SU-DHL-6 (cell line): Measurements from ENCODE around the gene TMPRSS4.

ENCODE experiments used
- H2AFZ ChIP-seq: fragments of 200-600 bp; sonication (generic); 2 replicates; pipeline ENCODE4 v1.6.1; 2014; ENCODE audit warnings: low read depth, mild to moderate bottlenecking, moderate library complexity, mixed read lengths, antibody characterized with exemption, low read length; ENCODE audit not compliant: severe bottlenecking
- H3F3A ChIP-seq: fragments of 200-600 bp; shearing (Covaris generic); 2 replicates; pipeline ENCODE4 v1.6.0; 2016; ENCODE audit warnings: antibody characterized with exemption, mild to moderate bottlenecking; ENCODE audit not compliant: insufficient read depth
- H3K27ac ChIP-seq: fragments of 200-600 bp; sonication (generic); 2 replicates; pipeline ENCODE4 v1.5.1; 2016; ENCODE audit warnings: low read depth, mild to moderate bottlenecking, low read length, moderate library complexity, mixed read lengths
- H3K27me3 ChIP-seq: fragments of 200-600 bp; sonication (generic), shearing (Covaris generic); 2 replicates; pipeline ENCODE4 v1.6.0; 2014; ENCODE audit warnings: mild to moderate bottlenecking, low read length
- H3K36me3 ChIP-seq: fragments of 200-600 bp; sonication (generic); 2 replicates; pipeline ENCODE4 v1.6.1; 2014; ENCODE audit warnings: mild to moderate bottlenecking, low read length, mixed read lengths
- H3K4me2 ChIP-seq: fragments of 300-600, 200-600 bp; shearing (Covaris generic), sonication (generic); 2 replicates; pipeline ENCODE4 v1.6.0; 2014; ENCODE audit warnings: low read length, low read depth, mild to moderate bottlenecking; ENCODE audit not compliant: poor library complexity, severe bottlenecking
- H3K4me3 ChIP-seq: fragments of 200-600 bp; sonication (generic); 2 replicates; pipeline ENCODE4 v1.5.1; 2014; ENCODE audit warnings: antibody characterized with exemption, low read length, mild to moderate bottlenecking, mixed read lengths; ENCODE audit not compliant: insufficient read depth, poor library complexity, severe bottlenecking
- H3K79me2 ChIP-seq: fragments of 200-600 bp; sonication (generic); 2 replicates; pipeline ENCODE4 v1.6.1; 2014; ENCODE audit warnings: mild to moderate bottlenecking, low read length, moderate library complexity; ENCODE audit not compliant: insufficient read depth
- H3K9ac ChIP-seq: fragments of 200-600 bp; sonication (generic); 2 replicates; pipeline ENCODE4 v1.7.0; 2014; ENCODE audit warnings: mild to moderate bottlenecking, low read length
- H3K9me2 ChIP-seq: fragments of 200-600 bp; sonication (generic); replicated peaks from 2 replicates; pipeline ENCODE4 v1.6.1; 2014; ENCODE audit warnings: low read length; ENCODE audit not compliant: insufficient read depth
- H3K9me3 ChIP-seq: fragments of 200-600 bp; sonication (generic); 2 replicates; pipeline ENCODE4 v1.6.1; 2014; ENCODE audit warnings: low read length, mixed read lengths; ENCODE audit not compliant: insufficient read depth
- H4K20me1 ChIP-seq: fragments of 200-600 bp; sonication (generic); 2 replicates; pipeline ENCODE4 v1.6.1; 2014; ENCODE audit warnings: low read depth, mild to moderate bottlenecking, antibody characterized with exemption, low read length, moderate library complexity, mixed read lengths
- CTCF ChIP-seq: fragments of 200-600 bp; sonication (generic); IDR thresholded peaks from one replicate; pipeline ENCODE4 v1.5.1; 2017; ENCODE audit warnings: antibody characterized with exemption, mild to moderate bottlenecking, low read length, moderate library complexity; ENCODE audit not compliant: insufficient read depth, poor library complexity, severe bottlenecking
- EZH2phosphoT487 ChIP-seq: fragments of 200-600 bp; sonication (generic), shearing (Covaris generic); conservative IDR thresholded peaks from 2 replicates; pipeline ENCODE4 v1.6.1; 2018; ENCODE audit warnings: mild to moderate bottlenecking, antibody characterized with exemption, low read length, moderate library complexity, mixed read lengths

Gene TMPRSS4

GRCh38 chr11:118064956-118065355 lies 11.9 kb upstream of the TMPRSS4 start:
- Histone ChIP-seq H3K27me3 (no peaks in the 10 kb centered on the region), H3F3A (no peaks in the 10 kb centered on the region), H3K36me3 (no peaks in the 10 kb centered on the region), H4K20me1 (no peaks in the 10 kb centered on the region), H3K9ac (no peak overlapping the region), H3K4me3 (no peak overlapping the region), H3K79me2 (no peaks in the 10 kb centered on the region), H3K9me2 (no peaks in the 10 kb centered on the region), H3K27ac (no peak overlapping the region), H2AFZ (no peak overlapping the region), H3K4me2 (no peak overlapping the region), H3K9me3 (no peaks in the 10 kb centered on the region)
- TF ChIP-seq EZH2phosphoT487: no peak
- TF ChIP-seq CTCF: no peak

GRCh38 chr11:118065384-118065783 lies 11.5 kb upstream of the TMPRSS4 start:
- TF ChIP-seq EZH2phosphoT487 (no peak), CTCF (no peak)
- H3K79me2 ChIP-seq: no peaks in the 10 kb centered on the region

GRCh38 chr11:118067006-118067405 lies 9.9 kb upstream of the TMPRSS4 start:
- H3K27me3 ChIP-seq: no peaks in the 10 kb centered on the region
- no peaks in the 10 kb centered on the region for H3F3A ChIP-seq
- H3K36me3 ChIP-seq: no peaks in the 10 kb centered on the region
- H3K9ac ChIP-seq: no peak overlapping the region
- no peak overlapping the region for H3K27ac ChIP-seq
- no peak for TF ChIP-seq CTCF
- TF ChIP-seq EZH2phosphoT487: no peak
- no peaks in the 10 kb centered on the region for H3K9me2 ChIP-seq
- H3K79me2 ChIP-seq: no peaks in the 10 kb centered on the region
- no peak overlapping the region for H3K4me2 ChIP-seq
- H3K4me3 ChIP-seq: no peak overlapping the region
- H2AFZ ChIP-seq: no peak overlapping the region
- H4K20me1 ChIP-seq: no peaks in the 10 kb centered on the region
- no peaks in the 10 kb centered on the region for H3K9me3 ChIP-seq

More at GRCh38 chr11:118065384-118065783, 11.5 kb upstream of the TMPRSS4 start:
- Histone ChIP-seq H3K4me3 (no peak overlapping the region), H3K9ac (no peak overlapping the region), H3K27ac (no peak overlapping the region), H3K9me3 (no peaks in the 10 kb centered on the region), H3F3A (no peaks in the 10 kb centered on the region), H4K20me1 (no peaks in the 10 kb centered on the region), H3K4me2 (no peak overlapping the region), H3K27me3 (no peaks in the 10 kb centered on the region), H2AFZ (no peak overlapping the region), H3K36me3 (no peaks in the 10 kb centered on the region), H3K9me2 (no peaks in the 10 kb centered on the region)
